ENCODE results near the gene ANKRD33B.
"Not testable (repeated sequence)": the region's sequence is repeated elsewhere in the genome, so short reads cannot be mapped to it uniquely, and the experiment has no call there.

The ANKRD33B gene
- 9.7 to 12.3 reads per million in 2 donors for total RNA-seq

GRCh38 chr5:10563945-10564837 is at the start of gene ANKRD33B:
TSS of gene ANKRD33B (plus strand) at chr5:10564070. CDS start at chr5:10564468, 398 bp downstream.
- peak; percentile 66 for DNase-seq

GRCh38 chr5:10514572-10514971 is 49.3 kb upstream of the ANKRD33B start:
- not testable (repeated sequence) for DNase-seq

- DNase-seq: no peak
Observed at GRCh38 chr5:10515492-10515891, 48.4 kb upstream of the ANKRD33B start.

- DNase-seq: no peak
Observed at GRCh38 chr5:10518347-10518746, 45.5 kb upstream of the ANKRD33B start.

GRCh38 chr5:10519729-10520128 is 44.1 kb upstream of the ANKRD33B start:
- DNase-seq: no peak

- DNase-seq: no peak
Observed at GRCh38 chr5:10520706-10521105, 43.2 kb upstream of the ANKRD33B start.

GRCh38 chr5:10521466-10522223 is 42.2 kb upstream of the ANKRD33B start:
- no peak for DNase-seq

- DNase-seq: no peak
Observed at GRCh38 chr5:10522224-10522611, 41.7 kb upstream of the ANKRD33B start.

GRCh38 chr5:10524376-10525123 is 39.3 kb upstream of the ANKRD33B start:
- DNase-seq: no peak

GRCh38 chr5:10525124-10525495 is 38.8 kb upstream of the ANKRD33B start:
- DNase-seq: no peak

GRCh38 chr5:10527281-10527950 is 36.5 kb upstream of the ANKRD33B start:
- no peak for DNase-seq

GRCh38 chr5:10528056-10528816 is 35.6 kb upstream of the ANKRD33B start:
- DNase-seq: no peak

- DNase-seq: no peak
Observed at GRCh38 chr5:10528827-10529226, 35.0 kb upstream of the ANKRD33B start.

- DNase-seq: no peak
Observed at GRCh38 chr5:10530601-10531320, 33.1 kb upstream of the ANKRD33B start.

- no peak for DNase-seq
Observed at GRCh38 chr5:10532421-10532820, 31.4 kb upstream of the ANKRD33B start.

- no peak for DNase-seq
Observed at GRCh38 chr5:10533226-10533625, 30.6 kb upstream of the ANKRD33B start.

GRCh38 chr5:10534561-10535530 is 29.0 kb upstream of the ANKRD33B start:
- DNase-seq: no peak

GRCh38 chr5:10536511-10536910 is 27.4 kb upstream of the ANKRD33B start:
- DNase-seq: no peak

GRCh38 chr5:10536931-10537579 is 26.8 kb upstream of the ANKRD33B start:
- DNase-seq: no peak
